H9 (cell line): ENCODE results near the gene FAM131C. TPM values are rescaled to one million over a fixed set of nuclear protein-coding genes. Genes with fewer than 3 reads are reported as not detected.

ENCODE experiments used
- DNase-seq: peaks from one replicate; pipeline ENCODE4 v3.0.0-alpha.2; 2017
- H2AFZ ChIP-seq: one replicate; pipeline ENCODE4 v1.6.1; 2013; ENCODE audit warnings: mild to moderate bottlenecking, low read length, control low read depth, moderate library complexity
- H2AK5ac ChIP-seq: 2 replicates; pipeline ENCODE4 v1.6.1; 2013; ENCODE audit warnings: low read length, control low read depth, mixed read lengths; ENCODE audit not compliant: insufficient read length
- H2BK120ac ChIP-seq: one replicate; pipeline ENCODE4 v1.6.1; 2013; ENCODE audit warnings: low read depth, mild to moderate bottlenecking, low read length, control low read depth, inconsistent platforms; ENCODE audit not compliant: poor library complexity, severe bottlenecking
- H2BK12ac ChIP-seq: 2 replicates; pipeline ENCODE4 v1.6.1; 2013; ENCODE audit warnings: low read length, control low read depth, mixed read lengths, low read depth; ENCODE audit not compliant: insufficient read length
- H2BK15ac ChIP-seq: 2 replicates; pipeline ENCODE4 v1.6.1; 2013; ENCODE audit warnings: low read depth, low read length, control low read depth
- H2BK20ac ChIP-seq: one replicate; pipeline ENCODE4 v1.6.1; 2013; ENCODE audit warnings: low read depth, mild to moderate bottlenecking, low read length, control low read depth, inconsistent platforms; ENCODE audit not compliant: poor library complexity, severe bottlenecking
- H2BK5ac ChIP-seq: 2 replicates; pipeline ENCODE4 v1.6.1; 2013; ENCODE audit warnings: low read length, control low read depth, mixed read lengths; ENCODE audit not compliant: insufficient read length
- H3K14ac ChIP-seq: 2 replicates; pipeline ENCODE4 v1.6.1; 2013; ENCODE audit warnings: low read length, control low read depth; ENCODE audit not compliant: insufficient read depth
- H3K18ac ChIP-seq: 2 replicates; pipeline ENCODE4 v1.6.1; 2013; ENCODE audit warnings: low read depth, mild to moderate bottlenecking, mixed read lengths, low read length, control low read depth; ENCODE audit not compliant: insufficient read length
- H3K23ac ChIP-seq: 2 replicates; pipeline ENCODE4 v1.6.1; 2013; ENCODE audit warnings: low read length, control low read depth, mixed read lengths, low read depth; ENCODE audit not compliant: insufficient read length
- H3K23me2 ChIP-seq: 2 replicates; pipeline ENCODE4 v1.6.1; 2013; ENCODE audit warnings: low read depth, mild to moderate bottlenecking, mixed read lengths, low read length, control low read depth; ENCODE audit not compliant: insufficient read length, poor library complexity, severe bottlenecking
- H3K27ac ChIP-seq: 2 replicates; pipeline ENCODE4 v1.5.1; 2013; ENCODE audit warnings: low read length, control low read depth, mixed read lengths, low read depth; ENCODE audit not compliant: insufficient read length
- H3K27me3 ChIP-seq: 2 replicates; pipeline ENCODE4 v1.6.1; 2013; ENCODE audit warnings: low read length, control low read depth, inconsistent platforms; ENCODE audit not compliant: insufficient read depth
- H3K4ac ChIP-seq: 2 replicates; pipeline ENCODE4 v1.6.1; 2013; ENCODE audit warnings: low read depth, mild to moderate bottlenecking, control low read depth, inconsistent platforms, low read length, moderate library complexity
- H3K4me1 ChIP-seq: 2 replicates; pipeline ENCODE4 v1.6.1; 2013; ENCODE audit warnings: low read length, control low read depth, inconsistent platforms; ENCODE audit not compliant: insufficient read depth
- H3K4me2 ChIP-seq: 2 replicates; pipeline ENCODE4 v1.6.1; 2013; ENCODE audit warnings: low read length, control low read depth, mixed read lengths; ENCODE audit not compliant: insufficient read length, insufficient read depth
- H3K56ac ChIP-seq: 2 replicates; pipeline ENCODE4 v1.6.1; 2013; ENCODE audit warnings: low read depth, mild to moderate bottlenecking, mixed read lengths, low read length, control low read depth; ENCODE audit not compliant: insufficient read length
- H3K79me1 ChIP-seq: 2 replicates; pipeline ENCODE4 v1.6.1; 2013; ENCODE audit warnings: low read depth, mild to moderate bottlenecking, moderate library complexity, low read length, control low read depth, inconsistent platforms; ENCODE audit not compliant: insufficient read depth, poor library complexity, severe bottlenecking
- H3K79me2 ChIP-seq: 2 replicates; pipeline ENCODE4 v1.6.1; 2013; ENCODE audit warnings: low read length, control low read depth, inconsistent platforms; ENCODE audit not compliant: insufficient read depth
- H3K9ac ChIP-seq: 2 replicates; pipeline ENCODE4 v1.6.1; 2013; ENCODE audit warnings: low read length, control low read depth, mixed read lengths; ENCODE audit not compliant: insufficient read length; ENCODE audit errors: extremely low read depth
- H3K9me3 ChIP-seq: one replicate; pipeline ENCODE4 v1.6.1; 2013; ENCODE audit warnings: low read depth, low read length, inconsistent platforms; ENCODE audit not compliant: control insufficient read depth
- H3T11ph ChIP-seq: one replicate; pipeline ENCODE4 v1.6.1; 2013; ENCODE audit warnings: mild to moderate bottlenecking, low read length, control low read depth, inconsistent platforms
- H4K20me1 ChIP-seq: one replicate; pipeline ENCODE4 v1.6.1; 2013; ENCODE audit not compliant: control insufficient read depth, insufficient read length, insufficient read depth
- H4K5ac ChIP-seq: 2 replicates; pipeline ENCODE4 v1.6.1; 2013; ENCODE audit warnings: low read depth, mild to moderate bottlenecking, mixed read lengths, low read length, control low read depth; ENCODE audit not compliant: insufficient read length
- H4K8ac ChIP-seq: replicated peaks from 2 replicates; pipeline ENCODE4 v1.6.1; 2013; ENCODE audit warnings: low read length, control low read depth, mixed read lengths, low read depth; ENCODE audit not compliant: insufficient read length
- H4K91ac ChIP-seq: 2 replicates; pipeline ENCODE4 v1.6.1; 2013; ENCODE audit warnings: low read depth, mild to moderate bottlenecking, moderate library complexity, mixed read lengths, low read length, control low read depth; ENCODE audit not compliant: insufficient read length
- H3K27ac Mint-ChIP-seq, 3 experiments: 2 replicates in 2 of 3; 3 replicates in 1 of 3; pipeline ENCODE4 v1.8.0; 2020 to 2021; ENCODE audit warnings: mixed read lengths in 3 of 3, mild to moderate bottlenecking in 1 of 3, moderate library complexity in 1 of 3
- H3K27me3 Mint-ChIP-seq: 2 replicates; pipeline ENCODE4 v1.8.0; 2021; ENCODE audit warnings: low read depth, mild to moderate bottlenecking, moderate library complexity, mixed read lengths
- H3K36me3 Mint-ChIP-seq, 3 experiments: 2 replicates in 2 of 3; 3 replicates in 1 of 3; pipeline ENCODE4 v1.8.0; 2020 to 2021; ENCODE audit warnings: low read depth in 3 of 3, mixed read lengths in 3 of 3; ENCODE audit not compliant: insufficient read depth in 1 of 3
- H3K4me1 Mint-ChIP-seq, 2 experiments: 2 replicates each; pipeline ENCODE4 v1.8.0; 2020; ENCODE audit warnings: mixed read lengths in 2 of 2
- H3K4me3 Mint-ChIP-seq, 2 experiments: 2 replicates in 1 of 2; 3 replicates in 1 of 2; pipeline ENCODE4 v1.8.0; 2020 to 2021; ENCODE audit warnings: mild to moderate bottlenecking in 2 of 2, mixed read lengths in 2 of 2, moderate library complexity in 1 of 2
- H3K9me3 Mint-ChIP-seq, 2 experiments: 2 replicates in 1 of 2; 3 replicates in 1 of 2; pipeline ENCODE4 v1.8.0; 2020; ENCODE audit warnings: mild to moderate bottlenecking in 2 of 2, mixed read lengths in 2 of 2, moderate library complexity in 1 of 2
- WGBS: extraction: QIAGEN DNeasy Blood & Tissue Kit; methylation state at CpG from one replicate; pipeline ENCODE4 v1.1.7; 2013; ENCODE audit warnings: missing lambda C conversion rate, low lambda C conversion rate, mixed read lengths; ENCODE audit not compliant: insufficient read length; ENCODE audit errors: extremely low coverage; 5-methylcytosine and 5-hydroxymethylcytosine counted together
- total RNA-seq: library from RNA; stranded (reverse); gene quantifications from 2 replicates; pipeline ENCODE4 v1.2.1, GENCODE V29; 2021
- TF ChIP-seq, protein P1 (sequence below): fragments of 200-600 bp; sonication (generic); conservative IDR thresholded peaks from 3 replicates; pipeline ENCODE4 v1.8.0; 2021; ENCODE audit warnings: antibody characterized with exemption, mild to moderate bottlenecking

The FAM131C gene
- total RNA-seq, 1 experiment from 2014 or later: 0.61 TPM

DNA sequence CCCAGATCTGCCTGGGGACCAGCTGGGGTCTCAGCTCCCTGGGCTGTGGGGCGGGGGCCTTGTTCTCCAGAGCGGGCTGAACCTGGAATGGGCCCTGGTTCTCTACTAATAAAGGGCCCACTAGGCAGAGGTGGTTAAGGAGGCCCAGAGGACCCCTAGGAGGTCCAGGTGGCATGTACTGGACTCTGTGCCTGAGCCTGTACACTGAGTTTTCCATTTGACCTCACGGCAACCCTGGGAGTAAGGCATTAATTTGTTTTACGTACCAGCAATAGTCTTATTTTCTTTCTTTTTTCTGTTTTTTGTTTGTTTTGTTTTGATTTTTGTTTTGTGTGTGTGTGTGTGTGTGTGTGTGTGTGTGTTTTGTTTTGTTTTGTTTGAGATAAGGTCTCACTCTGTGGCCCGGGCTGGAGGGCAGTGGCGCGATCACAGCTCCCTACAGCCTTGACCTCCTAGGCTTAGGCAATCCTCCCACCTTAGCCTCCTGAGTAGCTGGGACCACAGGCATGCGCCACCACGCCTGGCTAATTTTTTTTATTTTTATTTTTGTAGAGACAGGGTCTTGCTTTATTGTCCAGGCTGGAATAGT, 19.6 kb upstream of the FAM131C start:
- H4K5ac ChIP-seq: no peak overlapping the region
- no peaks in the 10 kb centered on the region for H3K4me1 ChIP-seq
- H3K4me2 ChIP-seq: no peak overlapping the region
- no peaks in the 10 kb centered on the region for H4K20me1 ChIP-seq
- H4K91ac ChIP-seq: no peak overlapping the region
- no peak overlapping the region for H3K56ac ChIP-seq
- Mint-ChIP-seq H3K36me3 (no peaks in the 10 kb centered on the region), H3K27me3 (peaks cover 11% of the 10 kb centered on the region), H3K9me3 (no peaks in the 10 kb centered on the region), H3K4me1 (peaks cover 12 to 30% of the 10 kb centered on the region in 2 experiments), H3K4me3 (no peak overlapping the region), H3K27ac (no peak overlapping the region; a peak in 1 of 7 replicates)
- H4K8ac ChIP-seq: no peak overlapping the region
- H3K4ac ChIP-seq: no peak overlapping the region
- no peak overlapping the region for H2BK20ac ChIP-seq
- no peak overlapping the region for H2BK12ac ChIP-seq
- no peak overlapping the region for H2BK5ac ChIP-seq
- no peak overlapping the region for H3K9ac ChIP-seq
- no peak overlapping the region for H3K23ac ChIP-seq
- no peak overlapping the region for H2AK5ac ChIP-seq
- no peaks in the 10 kb centered on the region for H3K9me3 ChIP-seq
- no peak overlapping the region for H3K14ac ChIP-seq
- H3K18ac ChIP-seq: no peak overlapping the region
- no peaks in the 10 kb centered on the region; the same call in 1 of the 2 replicates for H3K27me3 ChIP-seq
- H3K27ac ChIP-seq: no peak overlapping the region
- no peaks in the 10 kb centered on the region for H3K79me1 ChIP-seq
- no peak overlapping the region for H2BK15ac ChIP-seq
- H3K23me2 ChIP-seq: no peaks in the 10 kb centered on the region
- WGBS: no CpG with 5 or more reads among the region's 9 CpGs
- TF ChIP-seq, protein P1, sequence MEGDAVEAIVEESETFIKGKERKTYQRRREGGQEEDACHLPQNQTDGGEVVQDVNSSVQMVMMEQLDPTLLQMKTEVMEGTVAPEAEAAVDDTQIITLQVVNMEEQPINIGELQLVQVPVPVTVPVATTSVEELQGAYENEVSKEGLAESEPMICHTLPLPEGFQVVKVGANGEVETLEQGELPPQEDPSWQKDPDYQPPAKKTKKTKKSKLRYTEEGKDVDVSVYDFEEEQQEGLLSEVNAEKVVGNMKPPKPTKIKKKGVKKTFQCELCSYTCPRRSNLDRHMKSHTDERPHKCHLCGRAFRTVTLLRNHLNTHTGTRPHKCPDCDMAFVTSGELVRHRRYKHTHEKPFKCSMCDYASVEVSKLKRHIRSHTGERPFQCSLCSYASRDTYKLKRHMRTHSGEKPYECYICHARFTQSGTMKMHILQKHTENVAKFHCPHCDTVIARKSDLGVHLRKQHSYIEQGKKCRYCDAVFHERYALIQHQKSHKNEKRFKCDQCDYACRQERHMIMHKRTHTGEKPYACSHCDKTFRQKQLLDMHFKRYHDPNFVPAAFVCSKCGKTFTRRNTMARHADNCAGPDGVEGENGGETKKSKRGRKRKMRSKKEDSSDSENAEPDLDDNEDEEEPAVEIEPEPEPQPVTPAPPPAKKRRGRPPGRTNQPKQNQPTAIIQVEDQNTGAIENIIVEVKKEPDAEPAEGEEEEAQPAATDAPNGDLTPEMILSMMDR: no peak
- no peak overlapping the region for H2BK120ac ChIP-seq
- DNase-seq: no peak
- no peaks in the 10 kb centered on the region for H3K79me2 ChIP-seq
- no peak overlapping the region for H2AFZ ChIP-seq
- H3T11ph ChIP-seq: no peak overlapping the region
